Measurements from ENCODE around the gene ADPGK.
"Not testable (repeated sequence)": the region's sequence is repeated elsewhere in the genome, so short reads cannot be mapped to it uniquely, and the experiment has no call there.

DNA sequence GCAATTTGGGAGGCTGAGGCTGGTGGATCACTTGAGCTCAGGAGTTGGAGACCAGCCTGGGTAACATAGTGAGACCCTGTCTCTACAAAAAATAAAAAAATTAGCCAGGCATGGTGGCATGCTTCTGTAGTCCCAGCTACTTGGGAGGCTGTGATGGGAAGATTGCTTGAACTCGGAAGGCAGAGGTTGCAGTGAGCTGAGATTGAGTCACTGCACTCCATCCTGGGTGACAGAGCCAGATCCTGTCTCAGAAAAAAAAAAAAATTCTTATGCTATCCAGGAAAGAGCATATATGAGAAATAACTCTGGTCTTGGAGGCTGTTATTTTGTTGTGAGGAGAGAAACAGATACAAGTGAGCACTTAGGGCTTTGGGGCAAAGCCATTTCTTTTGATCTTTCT lies 55.3 kb downstream of the ADPGK start:
- TF ChIP-seq, protein P1, sequence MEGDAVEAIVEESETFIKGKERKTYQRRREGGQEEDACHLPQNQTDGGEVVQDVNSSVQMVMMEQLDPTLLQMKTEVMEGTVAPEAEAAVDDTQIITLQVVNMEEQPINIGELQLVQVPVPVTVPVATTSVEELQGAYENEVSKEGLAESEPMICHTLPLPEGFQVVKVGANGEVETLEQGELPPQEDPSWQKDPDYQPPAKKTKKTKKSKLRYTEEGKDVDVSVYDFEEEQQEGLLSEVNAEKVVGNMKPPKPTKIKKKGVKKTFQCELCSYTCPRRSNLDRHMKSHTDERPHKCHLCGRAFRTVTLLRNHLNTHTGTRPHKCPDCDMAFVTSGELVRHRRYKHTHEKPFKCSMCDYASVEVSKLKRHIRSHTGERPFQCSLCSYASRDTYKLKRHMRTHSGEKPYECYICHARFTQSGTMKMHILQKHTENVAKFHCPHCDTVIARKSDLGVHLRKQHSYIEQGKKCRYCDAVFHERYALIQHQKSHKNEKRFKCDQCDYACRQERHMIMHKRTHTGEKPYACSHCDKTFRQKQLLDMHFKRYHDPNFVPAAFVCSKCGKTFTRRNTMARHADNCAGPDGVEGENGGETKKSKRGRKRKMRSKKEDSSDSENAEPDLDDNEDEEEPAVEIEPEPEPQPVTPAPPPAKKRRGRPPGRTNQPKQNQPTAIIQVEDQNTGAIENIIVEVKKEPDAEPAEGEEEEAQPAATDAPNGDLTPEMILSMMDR (IDR thresholded peaks at IDR 0.05), result not testable (repeated sequence)
- TF ChIP-seq POLR2AphosphoS5 (IDR thresholded peaks at IDR 0.05); POLR2A (IDR thresholded peaks at IDR 0.05); EP300 (IDR thresholded peaks at IDR 0.05; ENCODE audit: low read depth): not testable (repeated sequence)

All from transverse colon (tissue), 4 donors.